Astrocyte of the spinal cord (primary cell): ENCODE data around the gene ADSL.

Experiments
- DNase-seq: peaks from one replicate; pipeline ENCODE4 v3.0.0; 2011; ENCODE audit warnings: low read depth, low spot score
- H3K4me3 ChIP-seq: 2 replicates; pipeline ENCODE4 v1.5.1; 2011; ENCODE audit warnings: low read depth, mild to moderate bottlenecking, low read length, moderate library complexity
- in situ Hi-C: cut with HindIII; loops from 2 replicates; pipeline ENCODE4 v1.10.0; 2017; ENCODE audit warnings: low sequenced_read_pairs
- TF ChIP-seq, protein P1 (sequence below): IDR thresholded peaks from 2 replicates; pipeline ENCODE4 v1.5.1; 2012; ENCODE audit warnings: low read depth, mild to moderate bottlenecking, low read length, inconsistent platforms

The ADSL gene

GRCh38 chr22:40404251-40405177 is 58.2 kb downstream of the ADSL start:
- DNase-seq = no peak
- in situ Hi-C loops = no loop called here
- no peak overlapping the region for H3K4me3 ChIP-seq
- TF ChIP-seq, protein P1, sequence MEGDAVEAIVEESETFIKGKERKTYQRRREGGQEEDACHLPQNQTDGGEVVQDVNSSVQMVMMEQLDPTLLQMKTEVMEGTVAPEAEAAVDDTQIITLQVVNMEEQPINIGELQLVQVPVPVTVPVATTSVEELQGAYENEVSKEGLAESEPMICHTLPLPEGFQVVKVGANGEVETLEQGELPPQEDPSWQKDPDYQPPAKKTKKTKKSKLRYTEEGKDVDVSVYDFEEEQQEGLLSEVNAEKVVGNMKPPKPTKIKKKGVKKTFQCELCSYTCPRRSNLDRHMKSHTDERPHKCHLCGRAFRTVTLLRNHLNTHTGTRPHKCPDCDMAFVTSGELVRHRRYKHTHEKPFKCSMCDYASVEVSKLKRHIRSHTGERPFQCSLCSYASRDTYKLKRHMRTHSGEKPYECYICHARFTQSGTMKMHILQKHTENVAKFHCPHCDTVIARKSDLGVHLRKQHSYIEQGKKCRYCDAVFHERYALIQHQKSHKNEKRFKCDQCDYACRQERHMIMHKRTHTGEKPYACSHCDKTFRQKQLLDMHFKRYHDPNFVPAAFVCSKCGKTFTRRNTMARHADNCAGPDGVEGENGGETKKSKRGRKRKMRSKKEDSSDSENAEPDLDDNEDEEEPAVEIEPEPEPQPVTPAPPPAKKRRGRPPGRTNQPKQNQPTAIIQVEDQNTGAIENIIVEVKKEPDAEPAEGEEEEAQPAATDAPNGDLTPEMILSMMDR = no peak

DNA sequence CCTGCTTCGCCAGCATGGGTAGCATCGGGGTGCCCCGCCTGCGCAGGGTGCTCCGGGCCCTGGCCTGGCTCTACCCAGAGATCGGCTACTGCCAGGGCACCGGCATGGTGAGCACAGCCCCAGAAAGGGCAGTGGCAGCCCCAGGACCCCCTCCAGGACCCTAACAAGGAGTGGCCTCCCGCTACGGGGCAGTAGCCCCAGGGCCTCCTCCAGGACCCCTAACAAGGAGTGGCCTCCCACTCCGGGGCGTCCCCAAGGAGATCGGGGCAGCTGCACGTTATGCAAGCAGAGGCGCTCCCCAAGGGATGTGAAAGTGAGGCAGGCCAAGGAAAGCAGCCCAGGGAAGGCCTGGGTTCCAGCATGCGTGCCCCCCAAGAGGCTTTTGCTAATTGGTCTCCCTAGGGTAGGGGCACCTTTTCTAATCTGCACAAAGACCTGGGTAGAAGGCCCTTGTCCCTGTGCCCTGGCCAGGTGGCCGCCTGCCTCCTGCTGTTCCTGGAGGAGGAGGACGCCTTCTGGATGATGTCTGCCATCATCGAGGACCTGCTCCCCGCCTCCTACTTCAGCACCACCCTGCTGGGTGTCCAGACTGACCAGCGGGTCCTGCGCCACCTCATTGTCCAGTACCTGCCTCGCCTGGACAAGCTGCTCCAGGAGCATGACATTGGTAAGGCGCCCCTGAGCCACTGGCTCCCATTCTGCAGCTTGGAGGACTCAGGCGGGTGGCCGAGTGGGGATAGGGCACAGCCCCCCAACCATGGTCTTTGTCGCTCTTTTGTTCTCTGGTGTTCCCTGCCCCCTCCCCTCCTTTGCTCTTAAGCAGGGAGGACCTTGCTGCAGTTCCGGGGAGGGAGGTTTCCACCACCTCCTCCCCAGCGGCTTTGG is 59.1 kb downstream of the ADSL start:
- DNase-seq = no peak
- TF ChIP-seq, protein P1 = no peak
- no peak overlapping the region for H3K4me3 ChIP-seq
- in situ Hi-C loops = no loop called here

GRCh38 chr22:40406063-40406890 is 60.0 kb downstream of the ADSL start:
- no peak for DNase-seq
- TF ChIP-seq, protein P1 = no peak
- in situ Hi-C loops = no loop called here
- no peak overlapping the region for H3K4me3 ChIP-seq

DNA sequence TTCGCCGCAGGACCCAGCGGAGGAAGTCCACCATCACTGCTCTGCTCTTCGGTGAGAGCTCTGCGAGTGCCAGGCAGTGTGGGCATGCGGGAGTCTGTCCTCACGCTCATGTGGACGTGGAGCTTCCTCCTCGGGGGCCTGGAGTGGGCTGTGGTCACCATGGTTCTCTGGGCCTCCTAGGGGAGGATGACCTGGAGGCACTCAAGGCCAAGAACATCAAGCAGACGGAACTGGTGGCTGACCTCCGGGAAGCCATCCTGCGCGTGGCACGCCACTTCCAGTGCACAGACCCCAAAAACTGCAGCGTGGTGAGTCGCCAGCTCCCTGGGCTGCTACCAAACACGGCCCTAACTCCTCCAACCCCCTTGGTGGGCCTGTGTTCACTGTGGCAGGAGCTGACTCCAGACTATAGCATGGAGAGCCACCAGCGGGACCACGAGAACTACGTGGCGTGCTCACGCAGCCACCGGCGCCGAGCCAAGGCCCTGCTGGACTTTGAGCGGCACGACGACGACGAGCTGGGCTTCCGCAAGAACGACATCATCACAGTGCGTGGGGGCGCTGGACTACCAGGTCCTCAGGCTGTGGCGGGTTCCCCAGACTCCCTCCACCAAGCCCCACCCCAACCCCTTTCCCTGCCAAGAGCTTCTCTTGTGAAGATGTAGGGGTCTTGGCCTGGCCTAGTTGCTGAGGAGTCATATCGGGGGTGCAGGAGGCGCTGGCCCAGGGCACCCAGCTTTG is 60.9 kb downstream of the ADSL start:
- no peak for DNase-seq
- TF ChIP-seq, protein P1 = no peak
- H3K4me3 ChIP-seq = no peak overlapping the region
- in situ Hi-C loops = no loop called here

DNA sequence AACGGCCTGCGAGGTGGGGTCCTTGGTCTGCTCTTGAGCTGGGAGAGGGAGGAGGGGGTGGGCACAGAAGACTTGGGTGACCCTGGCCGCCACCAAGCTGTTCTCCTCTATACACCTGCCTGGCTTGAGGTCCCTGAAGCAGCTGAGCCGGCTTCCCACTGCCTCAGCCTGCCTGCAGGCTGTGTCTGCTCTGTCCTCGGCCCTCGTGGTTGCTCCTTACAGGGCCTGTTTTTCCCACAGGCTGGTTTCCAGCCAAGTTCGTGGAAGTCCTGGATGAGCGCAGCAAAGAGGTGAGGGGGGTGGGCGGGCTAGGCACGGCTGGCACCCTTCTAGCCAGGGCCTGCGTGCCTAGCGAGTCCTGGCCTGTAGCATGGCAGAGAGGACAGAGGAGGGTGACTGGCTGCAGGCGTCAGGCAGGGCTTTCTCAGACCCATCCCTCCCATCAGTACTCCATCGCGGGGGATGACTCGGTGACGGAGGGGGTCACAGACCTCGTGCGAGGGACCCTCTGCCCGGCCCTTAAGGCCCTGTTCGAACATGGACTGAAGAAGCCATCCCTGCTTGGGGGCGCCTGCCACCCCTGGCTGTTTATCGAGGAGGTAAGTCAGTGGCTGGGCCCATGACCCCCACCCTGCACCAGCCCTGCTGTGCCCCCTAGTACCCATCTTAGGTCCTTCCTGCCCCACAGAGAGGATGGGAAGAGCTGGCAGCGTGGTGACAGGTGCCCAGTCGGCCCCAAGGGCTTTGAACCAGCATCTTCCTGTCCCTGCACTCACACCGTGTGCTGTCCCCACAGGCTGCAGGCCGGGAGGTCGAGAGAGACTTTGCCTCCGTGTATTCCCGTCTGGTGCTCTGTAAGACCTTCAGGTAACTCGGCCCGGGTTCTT is 61.8 kb downstream of the ADSL start:
- in situ Hi-C loops = no loop called here

More for the DNA sequence above, 61.8 kb downstream of the ADSL start:
- DNase-seq = no peak
- H3K4me3 ChIP-seq = no peak overlapping the region
- TF ChIP-seq, protein P1 = no peak
